Esophagus muscularis mucosa (tissue), 4 donors: Measurements from ENCODE around the gene CPED1. TPM values are rescaled to one million over a fixed set of nuclear protein-coding genes. Genes with fewer than 3 reads are reported as not detected.
"Not testable (repeated sequence)": the region's sequence is repeated elsewhere in the genome, so short reads cannot be mapped to it uniquely, and the experiment has no call there.

Experiments
- DNase-seq: peaks from one replicate; pipeline ENCODE4 v3.0.0-alpha.2; 2017; ENCODE audit errors: extremely low spot score
- H3K27ac ChIP-seq, 4 donors: fragments of 200-600 bp; sonication (generic); replicated peaks in 1 of 4; 1 replicate in 3 of 4; 2 replicates in 1 of 4; pipeline ENCODE4 v1.5.1; 2016 to 2019; ENCODE audit warnings: mild to moderate bottlenecking in 1 of 4
- H3K27me3 ChIP-seq, 4 donors: fragments of 200-600 bp; sonication (generic); one replicate each; pipeline versions ENCODE4 v1.5.1 to v1.6.0; 2016 to 2019
- H3K36me3 ChIP-seq, 4 donors: fragments of 200-600 bp; sonication (generic); one replicate each; pipeline ENCODE4 v1.5.1; 2016 to 2019
- H3K4me1 ChIP-seq, 4 donors: fragments of 200-600 bp; sonication (generic); one replicate each; pipeline ENCODE4 v1.5.1; 2016 to 2019
- H3K4me3 ChIP-seq, 4 donors: fragments of 200-600 bp; sonication (generic); 1 replicate in 2 of 4; 2 replicates in 2 of 4; pipeline ENCODE4 v1.5.1; 2016 to 2019; ENCODE audit warnings: mild to moderate bottlenecking in 4 of 4, moderate library complexity in 1 of 4
- H3K9me3 ChIP-seq, 4 donors: fragments of 200-600 bp; sonication (generic); 1 replicate in 3 of 4; 2 replicates in 1 of 4; pipeline ENCODE4 v1.5.1; 2016 to 2019
- CTCF ChIP-seq, 3 experiments: fragments of 200-600 bp in 2 of 3; fragments of 450-650 bp in 1 of 3; sonication (generic) in 2 of 3; IDR thresholded peaks; one replicate each; pipeline ENCODE4 v1.5.1; 2017 to 2019; ENCODE audit warnings: antibody characterized with exemption in 3 of 3, mild to moderate bottlenecking in 2 of 3, moderate library complexity in 1 of 3
- EP300 ChIP-seq: sonication (generic); formaldehyde crosslinking; IDR thresholded peaks from one replicate; pipeline ENCODE4 v1.6.1; 2017; ENCODE audit warnings: antibody characterized with exemption
- POLR2A ChIP-seq: fragments of 450-650 bp; IDR thresholded peaks from one replicate; pipeline ENCODE4 v1.6.1; 2017; ENCODE audit warnings: antibody characterized with exemption, moderate library complexity, mild to moderate bottlenecking, low read depth
- POLR2AphosphoS5 ChIP-seq, 2 donors: sonication (generic); formaldehyde crosslinking; IDR thresholded peaks; one replicate each; pipeline ENCODE4 v1.6.1; 2017; ENCODE audit warnings: antibody characterized with exemption in 2 of 2
- WGBS: methylation state at CpG from one replicate; pipeline ENCODE4 v1.1.5; 2018; 5-methylcytosine and 5-hydroxymethylcytosine counted together
- intact Hi-C: fragments of 100-400 bp; cut with DNase I; formaldehyde crosslinking; loops from one replicate; pipeline ENCODE4 v1.15.1; 2023
- total RNA-seq, 4 donors: library from RNA; depleted of rRNA; stranded (reverse); fragments of >200 nt; gene quantifications; one replicate each; pipeline versions ENCODE4 v1.1.0 to v1.2.1, GENCODE V29; 2016

CPED1 gene
- total RNA-seq, 4 donors from 2014 or later = 28.1 to 81.8 (median 32.0) TPM

DNA sequence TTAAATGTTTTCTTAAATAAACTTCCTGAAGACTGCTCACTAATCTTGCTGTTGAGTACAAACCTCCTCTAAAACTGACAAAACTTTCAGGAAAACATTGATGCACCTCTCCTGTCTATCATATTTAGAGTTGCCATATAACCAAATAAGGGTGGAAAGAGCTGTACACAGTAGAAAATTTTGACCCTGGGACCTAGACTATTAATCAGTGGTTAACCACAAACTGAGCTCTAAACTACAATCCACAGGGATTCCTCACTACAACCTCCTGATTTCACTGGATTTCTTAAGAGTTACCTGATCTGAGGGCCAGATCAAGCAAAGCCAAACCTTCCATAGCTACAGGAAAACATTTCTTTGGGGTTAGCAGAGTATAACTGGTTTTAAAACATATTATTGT is 300.4 kb downstream of the CPED1 start:
- no peak for DNase-seq
- H3K27me3 ChIP-seq = no peaks in the 10 kb centered on the region
- H3K4me1 ChIP-seq = no peaks in the 10 kb centered on the region
- TF ChIP-seq CTCF (IDR thresholded peaks at IDR 0.05) = no peak
- TF ChIP-seq EP300 = no peak
- no peak for TF ChIP-seq POLR2AphosphoS5 (IDR thresholded peaks at IDR 0.05)
- TF ChIP-seq POLR2A = no peak
- peaks cover 0 to 6% (median 0%) of the 10 kb centered on the region in 4 donors for H3K9me3 ChIP-seq
- intact Hi-C loops = no loop called here
- no peak overlapping the region for H3K27ac ChIP-seq
- no peak overlapping the region for H3K4me3 ChIP-seq
- peaks cover 0 to 29% (median 15%) of the 10 kb centered on the region in 4 donors for H3K36me3 ChIP-seq

GRCh38 chr7:121289930-121290329 is 301.4 kb downstream of the CPED1 start:
- 93% methylated on average over 5 of the region's 5 CpGs for WGBS
- intact Hi-C loops, DNase-seq, H3K27ac ChIP-seq, H3K4me3 ChIP-seq, H3K27me3 ChIP-seq, H3K4me1 ChIP-seq, H3K9me3 ChIP-seq: not testable (repeated sequence)
- peaks cover 0 to 22% (median 12%) of the 10 kb centered on the region in 4 donors for H3K36me3 ChIP-seq

DNA sequence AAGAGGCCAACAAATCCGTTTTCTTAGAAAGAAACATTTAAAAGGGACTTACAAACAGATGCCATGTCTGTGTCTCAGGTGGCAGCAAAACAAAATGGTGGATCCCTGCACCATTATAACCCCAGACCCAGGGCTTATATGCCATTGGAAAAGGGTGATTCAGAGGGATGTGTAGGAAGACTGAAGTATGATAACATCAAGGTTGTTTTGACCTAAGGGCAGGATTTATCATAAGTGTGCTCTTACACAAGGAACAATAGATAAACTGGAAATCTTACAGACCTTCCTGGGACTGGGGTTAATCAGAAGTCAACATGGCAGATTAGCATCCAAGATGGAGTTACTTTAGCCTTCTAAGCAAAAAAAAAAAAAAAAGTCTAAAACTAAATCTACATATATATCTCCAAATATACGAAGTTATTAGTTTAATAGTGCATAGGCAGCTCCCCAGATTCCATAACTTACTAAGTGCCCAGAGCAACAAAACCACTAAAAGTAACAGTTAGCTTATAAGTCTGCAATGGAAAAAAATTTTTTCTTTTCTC is 306.0 kb downstream of the CPED1 start:
- TF ChIP-seq POLR2A = no peak
- TF ChIP-seq POLR2AphosphoS5 (IDR thresholded peaks at IDR 0.05) = no peak
- TF ChIP-seq CTCF (IDR thresholded peaks at IDR 0.05) = no peak
- no peak for TF ChIP-seq EP300
- intact Hi-C loops = no loop called here
- 81% methylated on average over 2 of the region's 2 CpGs for WGBS

DNA sequence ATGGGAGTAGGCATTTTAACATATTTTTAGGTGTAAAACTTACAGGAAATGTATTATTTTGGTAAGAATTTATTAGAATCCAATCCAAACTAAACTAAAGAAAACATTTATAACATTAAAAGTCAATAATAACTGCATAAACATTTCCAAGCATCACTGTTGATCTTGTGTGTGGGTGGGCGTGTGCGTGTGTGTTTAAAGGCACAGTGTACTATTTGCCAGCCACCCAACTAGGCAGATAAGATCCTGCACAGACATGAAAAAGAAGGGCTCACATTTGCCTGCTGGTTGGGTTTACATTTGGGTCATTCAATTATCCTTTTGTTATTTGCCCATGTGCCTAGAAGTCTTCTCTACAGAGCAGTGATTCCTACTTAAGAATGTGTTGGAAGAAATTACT is 309.3 kb downstream of the CPED1 start:
- intact Hi-C loops = no loop called here
- 83% methylated on average over 2 of the region's 2 CpGs for WGBS
- Histone ChIP-seq H3K27ac (no peak overlapping the region), H3K36me3 (peaks cover 0 to 21% (median 8%) of the 10 kb centered on the region in 4 donors), H3K4me3 (no peak overlapping the region), H3K4me1 (no peaks in the 10 kb centered on the region), H3K9me3 (no peaks in the 10 kb centered on the region), H3K27me3 (no peaks in the 10 kb centered on the region)
- no peak for TF ChIP-seq CTCF (IDR thresholded peaks at IDR 0.05)
- TF ChIP-seq POLR2A = no peak
- no peak for TF ChIP-seq POLR2AphosphoS5 (IDR thresholded peaks at IDR 0.05)
- no peak for TF ChIP-seq EP300
- DNase-seq = no peak

More for the DNA sequence above, 306.0 kb downstream of the CPED1 start:
- Histone ChIP-seq H3K4me1 (no peaks in the 10 kb centered on the region), H3K27ac (no peak overlapping the region), H3K36me3 (peaks cover 0 to 24% (median 11%) of the 10 kb centered on the region in 4 donors), H3K9me3 (no peaks in the 10 kb centered on the region), H3K27me3 (no peaks in the 10 kb centered on the region), H3K4me3 (no peak overlapping the region)
- DNase-seq = no peak

DNA sequence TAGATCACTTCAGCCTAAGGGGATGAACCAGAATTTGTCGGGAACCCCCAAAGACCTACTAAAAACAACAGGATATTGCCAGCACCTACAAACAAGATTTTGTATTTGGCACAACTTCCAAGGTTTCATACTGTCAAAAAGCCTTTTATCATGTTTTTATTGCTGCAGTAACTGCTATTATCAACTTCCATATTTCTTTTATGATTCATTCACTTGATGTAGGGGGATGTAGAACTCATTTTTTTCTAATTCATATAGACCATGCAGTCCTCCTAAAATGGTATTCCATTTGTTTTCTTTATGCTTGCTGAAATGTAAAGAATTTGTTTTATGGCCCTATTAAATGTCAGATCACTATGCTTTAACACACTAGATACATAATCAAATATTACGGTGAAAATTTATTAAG is 310.3 kb downstream of the CPED1 start:
- Histone ChIP-seq H3K4me3 (no peak overlapping the region), H3K9me3 (no peaks in the 10 kb centered on the region), H3K27ac (no peak overlapping the region), H3K36me3 (peaks cover 0 to 16% (median 7%) of the 10 kb centered on the region in 4 donors), H3K27me3 (no peaks in the 10 kb centered on the region), H3K4me1 (no peaks in the 10 kb centered on the region)
- no peak for DNase-seq
- TF ChIP-seq CTCF (IDR thresholded peaks at IDR 0.05) (no peak), EP300 (no peak), POLR2A (no peak), POLR2AphosphoS5 (IDR thresholded peaks at IDR 0.05) (no peak)
- intact Hi-C loops = no loop called here
- 90% methylated on average over 2 of the region's 2 CpGs for WGBS
